ENCODE data around the gene MACF1. TPM values are rescaled to one million over a fixed set of nuclear protein-coding genes. Genes with fewer than 3 reads are reported as not detected.

MACF1 gene
- total RNA-seq, 1 experiment from 2014 or later: 265 TPM

DNA sequence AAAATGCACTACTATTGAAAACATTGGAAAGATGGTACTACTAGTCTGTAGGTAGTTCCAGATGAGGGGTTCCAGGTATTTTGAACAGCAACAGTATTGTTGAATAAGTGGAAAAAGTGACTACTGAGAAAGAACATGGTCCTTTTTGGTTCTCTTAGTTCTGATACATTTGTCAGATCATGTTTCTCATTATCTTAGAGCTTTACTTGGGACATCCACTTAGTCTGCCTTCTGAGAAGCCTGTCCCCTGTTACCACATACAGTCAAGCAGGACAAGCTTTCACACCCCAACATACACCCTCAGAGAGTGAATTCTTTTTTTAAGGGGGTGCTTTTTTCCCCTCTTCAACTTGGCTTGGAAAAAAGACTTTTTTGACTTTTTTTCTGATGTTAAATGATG is 41.0 kb upstream of the MACF1 start:
- H3K27ac ChIP-seq (ENCODE audit: low read depth, low read length, poor library complexity, severe bottlenecking): no peak overlapping the region
- intact Hi-C loops (cut with micrococcal nuclease; ENCODE audit: unreplicated experiment): no loop called here
- BruUV-seq (replicated peaks): no TSS peak
- H3K36me3 ChIP-seq (ENCODE audit: insufficient read depth, low read length, poor library complexity, severe bottlenecking): no peaks in the 10 kb centered on the region
- H3K9me3 ChIP-seq (ENCODE audit: low read depth, low read length, poor library complexity, severe bottlenecking): no peaks in the 10 kb centered on the region
- no peak for DNase-seq (ENCODE audit: low spot score)
- POLR2A ChIA-PET (ENCODE audit: low non-redundant PET): no interaction called here
- peaks cover 27% of the 10 kb centered on the region for H3K4me1 ChIP-seq (ENCODE audit: insufficient read depth, low read length, poor library complexity, severe bottlenecking)
- TF ChIP-seq, protein P1, sequence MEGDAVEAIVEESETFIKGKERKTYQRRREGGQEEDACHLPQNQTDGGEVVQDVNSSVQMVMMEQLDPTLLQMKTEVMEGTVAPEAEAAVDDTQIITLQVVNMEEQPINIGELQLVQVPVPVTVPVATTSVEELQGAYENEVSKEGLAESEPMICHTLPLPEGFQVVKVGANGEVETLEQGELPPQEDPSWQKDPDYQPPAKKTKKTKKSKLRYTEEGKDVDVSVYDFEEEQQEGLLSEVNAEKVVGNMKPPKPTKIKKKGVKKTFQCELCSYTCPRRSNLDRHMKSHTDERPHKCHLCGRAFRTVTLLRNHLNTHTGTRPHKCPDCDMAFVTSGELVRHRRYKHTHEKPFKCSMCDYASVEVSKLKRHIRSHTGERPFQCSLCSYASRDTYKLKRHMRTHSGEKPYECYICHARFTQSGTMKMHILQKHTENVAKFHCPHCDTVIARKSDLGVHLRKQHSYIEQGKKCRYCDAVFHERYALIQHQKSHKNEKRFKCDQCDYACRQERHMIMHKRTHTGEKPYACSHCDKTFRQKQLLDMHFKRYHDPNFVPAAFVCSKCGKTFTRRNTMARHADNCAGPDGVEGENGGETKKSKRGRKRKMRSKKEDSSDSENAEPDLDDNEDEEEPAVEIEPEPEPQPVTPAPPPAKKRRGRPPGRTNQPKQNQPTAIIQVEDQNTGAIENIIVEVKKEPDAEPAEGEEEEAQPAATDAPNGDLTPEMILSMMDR (conservative IDR thresholded peaks at IDR 0.05; ENCODE audit: low read depth, low read length): no peak
- H3K27me3 ChIP-seq (replicated peaks; ENCODE audit: insufficient read depth, low read depth, low read length, poor library complexity): no peaks in the 10 kb centered on the region
- H3K4me3 ChIP-seq (ENCODE audit: low read depth, low read length, poor library complexity, severe bottlenecking): no peak overlapping the region
- CTCF ChIA-PET: no interaction called here

DNA sequence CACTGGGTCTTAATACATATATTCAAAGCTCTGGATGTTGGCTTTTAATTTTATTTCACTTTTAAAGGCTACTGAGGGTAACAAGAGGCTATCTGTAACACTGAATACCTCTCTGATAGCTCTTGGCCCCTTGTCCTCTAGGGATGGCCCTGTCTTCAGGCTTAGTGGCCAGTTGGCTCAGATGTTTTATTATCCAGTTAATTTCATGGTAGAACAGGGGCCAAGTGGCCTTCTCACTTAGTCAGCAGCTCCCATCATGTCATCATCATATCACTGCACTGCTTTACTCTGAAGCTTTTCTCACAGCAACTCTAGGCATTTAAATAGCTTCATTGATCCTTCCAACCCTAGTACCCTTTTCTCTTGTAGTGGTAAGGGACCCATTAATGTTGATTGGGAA is 40.2 kb upstream of the MACF1 start:
- ChIA-PET POLR2A (ENCODE audit: low non-redundant PET) (no interaction called here), CTCF (no interaction called here)
- no peaks in the 10 kb centered on the region for H3K36me3 ChIP-seq (ENCODE audit: insufficient read depth, low read length, poor library complexity, severe bottlenecking)
- BruUV-seq (replicated peaks): no TSS peak
- TF ChIP-seq, protein P1 (conservative IDR thresholded peaks at IDR 0.05; ENCODE audit: low read depth, low read length): no peak
- TF ChIP-seq EZH2 (IDR thresholded peaks at IDR 0.05; ENCODE audit: borderline replicate concordance, low read depth, low read length, poor library complexity, severe bottlenecking): no peak
- H3K27ac ChIP-seq (ENCODE audit: low read depth, low read length, poor library complexity, severe bottlenecking): no peak overlapping the region
- no peaks in the 10 kb centered on the region for H3K9me3 ChIP-seq (ENCODE audit: low read depth, low read length, poor library complexity, severe bottlenecking)
- no peaks in the 10 kb centered on the region for H3K27me3 ChIP-seq (replicated peaks; ENCODE audit: insufficient read depth, low read depth, low read length, poor library complexity)
- no peak overlapping the region for H3K4me3 ChIP-seq (ENCODE audit: low read depth, low read length, poor library complexity, severe bottlenecking)
- no peak for DNase-seq (ENCODE audit: low spot score)
- H3K4me1 ChIP-seq (ENCODE audit: insufficient read depth, low read length, poor library complexity, severe bottlenecking): peaks cover 19% of the 10 kb centered on the region
- intact Hi-C loops (cut with micrococcal nuclease; ENCODE audit: unreplicated experiment): no loop called here

DNA sequence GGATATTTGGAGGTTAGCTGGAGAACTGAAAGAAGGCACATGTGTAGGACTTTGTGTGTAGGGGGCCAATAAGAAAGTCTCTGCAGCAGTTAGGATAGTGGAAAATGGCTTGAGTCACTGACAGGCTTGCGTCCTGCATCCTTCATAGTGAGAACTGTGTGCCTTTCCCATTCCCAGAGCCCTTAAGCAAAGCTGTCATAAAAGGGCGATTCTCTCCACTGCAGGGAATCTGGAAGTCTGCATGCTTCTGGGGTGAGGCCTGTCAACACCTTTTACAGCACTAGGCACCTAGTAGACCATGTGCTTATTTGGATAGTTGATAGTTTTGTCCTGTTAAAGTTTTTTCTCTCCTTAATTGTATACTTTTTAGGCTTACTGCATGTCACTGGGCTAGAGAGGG is 39.4 kb upstream of the MACF1 start:
- POLR2A ChIA-PET (ENCODE audit: low non-redundant PET): no interaction called here
- CTCF ChIA-PET: no interaction called here
- no TSS peak for BruUV-seq (replicated peaks)
- Histone ChIP-seq H3K36me3 (ENCODE audit: insufficient read depth, low read length, poor library complexity, severe bottlenecking) (no peaks in the 10 kb centered on the region), H3K9me3 (ENCODE audit: low read depth, low read length, poor library complexity, severe bottlenecking) (no peaks in the 10 kb centered on the region), H3K27me3 (replicated peaks; ENCODE audit: insufficient read depth, low read depth, low read length, poor library complexity) (no peaks in the 10 kb centered on the region), H3K4me3 (ENCODE audit: low read depth, low read length, poor library complexity, severe bottlenecking) (no peak overlapping the region), H3K27ac (ENCODE audit: low read depth, low read length, poor library complexity, severe bottlenecking) (no peak overlapping the region), H3K4me1 (ENCODE audit: insufficient read depth, low read length, poor library complexity, severe bottlenecking) (peaks cover 17% of the 10 kb centered on the region)
- DNase-seq (ENCODE audit: low spot score): no peak
- intact Hi-C loops (cut with micrococcal nuclease; ENCODE audit: unreplicated experiment): no loop called here
- no peak for TF ChIP-seq EZH2 (IDR thresholded peaks at IDR 0.05; ENCODE audit: borderline replicate concordance, low read depth, low read length, poor library complexity, severe bottlenecking)
- TF ChIP-seq, protein P1 (conservative IDR thresholded peaks at IDR 0.05; ENCODE audit: low read depth, low read length): no peak

Data from A673 (cell line).